ENCODE measurements around the gene FCN1.
"Not testable (repeated sequence)": the region's sequence is repeated elsewhere in the genome, so short reads cannot be mapped to it uniquely, and the experiment has no call there.

FCN1 gene

DNA sequence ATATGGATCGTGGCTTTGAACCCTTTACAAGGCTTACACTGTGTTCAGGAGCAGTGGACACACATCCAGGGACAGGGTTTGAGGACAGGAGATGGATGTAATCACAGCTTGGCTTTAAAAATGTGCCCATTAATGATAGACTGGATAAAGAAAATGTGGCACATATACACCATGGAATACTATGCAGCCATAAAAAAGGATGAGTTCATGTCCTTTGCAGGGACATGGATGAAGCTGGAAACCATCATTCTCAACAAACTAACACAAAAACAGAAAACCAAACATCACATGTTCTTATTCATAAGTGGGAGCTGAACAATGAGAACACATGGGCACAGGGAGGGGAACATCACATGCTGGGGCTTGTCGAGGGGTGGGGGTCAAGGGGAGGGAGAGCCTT is 60.3 kb downstream of the FCN1 start:
- DNase-seq (ENCODE audit: low read depth in 2 of 3, low spot score in 1 of 3): not testable (repeated sequence)

GRCh38 chr9:134855900-134856377 is 61.8 kb downstream of the FCN1 start:
- no peak for DNase-seq (ENCODE audit: low read depth in 2 of 3, low spot score in 1 of 3)

All from stimulated activated CD4-positive, alpha-beta T cell treated with anti-CD3 and anti-CD28 coated beads, Interleukin-12 subunit alpha, Interleukin-12 subunit beta, amount 100 ng/mL, for 48 hours (primary cell).